RWPE1 (cell line): ENCODE measurements around the gene ST6GALNAC3.

Experiments used
- CTCF ChIA-PET: fragments of 350-600 bp; sonication (Branson Sonifier 250); formaldehyde crosslinking; extraction: SDS; loops from one replicate; lab custom pipeline; 2021; lab: Yijun Ruan, JAX
- POLR2A ChIA-PET: fragments of 400-600 bp; formaldehyde crosslinking; extraction: SDS; loops from one replicate; lab custom pipeline; 2020; ENCODE audit warnings: antibody characterized with exemption; ENCODE audit not compliant: low non-redundant PET; lab: Yijun Ruan, JAX
- DNase-seq: peaks from one replicate; pipeline ENCODE4 v3.0.0; 2012; ENCODE audit warnings: low spot score
- H3K27ac ChIP-seq: fragments of 450-650 bp; 2 replicates; pipeline ENCODE4 v1.5.1; 2017
- TF ChIP-seq, protein P1 (sequence below): fragments of 450-650 bp; conservative IDR thresholded peaks from 2 replicates; pipeline ENCODE4 v1.5.1; 2017; ENCODE audit warnings: low read depth, mild to moderate bottlenecking

Gene ST6GALNAC3

GRCh38 chr1:76288758-76289483 is 214.4 kb downstream of the ST6GALNAC3 start:
- POLR2A ChIA-PET = no interaction called here

DNA sequence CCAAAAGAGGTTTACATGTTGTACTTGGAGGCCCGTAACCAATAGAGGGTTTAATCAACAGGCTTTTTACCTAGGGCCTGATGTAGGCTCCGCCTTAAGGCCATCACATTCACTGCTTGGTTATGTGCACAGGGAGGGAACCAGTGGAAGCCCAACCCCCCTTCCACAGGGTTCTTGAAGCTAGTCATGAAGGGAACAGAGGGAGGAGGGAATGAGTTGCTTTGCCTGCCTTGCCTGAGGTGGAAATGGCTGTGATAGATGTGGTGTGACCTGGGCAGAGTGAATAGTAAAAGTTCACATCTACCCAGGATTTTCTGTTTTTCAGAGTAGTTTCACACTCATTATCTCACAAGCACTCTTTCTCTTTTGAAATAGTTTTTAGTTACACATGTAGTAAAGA is 215.1 kb downstream of the ST6GALNAC3 start:
- TF ChIP-seq, protein P1, sequence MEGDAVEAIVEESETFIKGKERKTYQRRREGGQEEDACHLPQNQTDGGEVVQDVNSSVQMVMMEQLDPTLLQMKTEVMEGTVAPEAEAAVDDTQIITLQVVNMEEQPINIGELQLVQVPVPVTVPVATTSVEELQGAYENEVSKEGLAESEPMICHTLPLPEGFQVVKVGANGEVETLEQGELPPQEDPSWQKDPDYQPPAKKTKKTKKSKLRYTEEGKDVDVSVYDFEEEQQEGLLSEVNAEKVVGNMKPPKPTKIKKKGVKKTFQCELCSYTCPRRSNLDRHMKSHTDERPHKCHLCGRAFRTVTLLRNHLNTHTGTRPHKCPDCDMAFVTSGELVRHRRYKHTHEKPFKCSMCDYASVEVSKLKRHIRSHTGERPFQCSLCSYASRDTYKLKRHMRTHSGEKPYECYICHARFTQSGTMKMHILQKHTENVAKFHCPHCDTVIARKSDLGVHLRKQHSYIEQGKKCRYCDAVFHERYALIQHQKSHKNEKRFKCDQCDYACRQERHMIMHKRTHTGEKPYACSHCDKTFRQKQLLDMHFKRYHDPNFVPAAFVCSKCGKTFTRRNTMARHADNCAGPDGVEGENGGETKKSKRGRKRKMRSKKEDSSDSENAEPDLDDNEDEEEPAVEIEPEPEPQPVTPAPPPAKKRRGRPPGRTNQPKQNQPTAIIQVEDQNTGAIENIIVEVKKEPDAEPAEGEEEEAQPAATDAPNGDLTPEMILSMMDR = no peak
- H3K27ac ChIP-seq = no peak overlapping the region
- POLR2A ChIA-PET = no interaction called here
- CTCF ChIA-PET = no interaction called here
- no peak for DNase-seq

More at GRCh38 chr1:76288758-76289483, 214.4 kb downstream of the ST6GALNAC3 start:
- TF ChIP-seq, protein P1 = no peak
- no peak overlapping the region for H3K27ac ChIP-seq
- no peak for DNase-seq
- CTCF ChIA-PET = no interaction called here

DNA sequence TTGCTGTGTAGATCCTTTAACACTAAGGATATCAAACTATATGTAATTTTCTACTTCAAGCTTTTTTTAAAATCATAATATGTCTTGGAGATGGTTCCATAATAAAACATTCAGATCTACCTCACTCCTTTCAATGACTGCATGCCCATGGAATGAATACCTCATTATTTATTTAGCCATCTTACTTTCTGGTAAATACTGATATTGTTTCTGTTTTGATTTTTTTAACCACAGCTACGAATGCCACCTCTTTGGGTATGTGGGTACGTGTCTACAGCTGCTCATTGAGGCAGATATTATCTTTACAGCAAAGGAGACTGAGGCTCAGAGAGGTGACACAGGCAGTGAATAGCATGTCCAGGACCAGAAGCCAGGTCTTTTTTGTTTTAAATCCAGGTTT is 215.7 kb downstream of the ST6GALNAC3 start:
- POLR2A ChIA-PET = no interaction called here
- no peak for DNase-seq
- H3K27ac ChIP-seq = no peak overlapping the region
- TF ChIP-seq, protein P1 = no peak
- CTCF ChIA-PET = no interaction called here

- TF ChIP-seq, protein P1 = no peak
- DNase-seq = no peak
- H3K27ac ChIP-seq = no peak overlapping the region
- ChIA-PET POLR2A (no interaction called here), CTCF (no interaction called here)
Measured at GRCh38 chr1:76291191-76291590, 216.6 kb downstream of the ST6GALNAC3 start.

DNA sequence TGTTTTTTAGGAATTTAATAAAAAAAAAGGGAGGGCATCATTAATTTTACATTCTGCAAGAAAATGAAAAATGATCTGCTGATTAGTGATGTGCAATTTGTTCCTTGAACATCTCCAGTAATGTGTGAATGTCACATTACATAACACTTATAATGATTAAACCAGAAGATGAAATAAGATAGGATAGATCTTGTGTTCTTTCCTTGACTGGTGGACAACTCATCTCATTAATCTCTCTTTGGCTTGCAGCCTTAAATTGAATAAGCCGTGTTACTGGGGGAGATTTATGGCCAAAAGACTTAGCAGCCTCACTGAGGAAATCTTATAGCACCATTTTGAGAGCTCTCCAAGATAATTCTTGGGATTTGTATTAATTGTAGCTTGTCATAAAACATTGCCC is 217.2 kb downstream of the ST6GALNAC3 start:
- TF ChIP-seq, protein P1 = no peak
- CTCF ChIA-PET = no interaction called here
- H3K27ac ChIP-seq = no peak overlapping the region
- POLR2A ChIA-PET = no interaction called here
- DNase-seq = no peak

GRCh38 chr1:76292418-76293184 is 218.1 kb downstream of the ST6GALNAC3 start:
- no peak overlapping the region for H3K27ac ChIP-seq
- ChIA-PET POLR2A (no interaction called here), CTCF (no interaction called here)
- no peak for DNase-seq
- TF ChIP-seq, protein P1 = no peak
